K562 (cell line): ENCODE data around the gene GINS3. TPM values are rescaled to one million over a fixed set of nuclear protein-coding genes. Genes with fewer than 3 reads are reported as not detected.

Source experiments
- DPF2 ChIP-seq: fragments of 450-650 bp; IDR thresholded peaks from 2 replicates; pipeline ENCODE4 v1.6.1; 2016
- PML ChIP-seq: IDR thresholded peaks from 2 replicates; pipeline ENCODE4 v1.6.1; 2012; ENCODE audit warnings: low read length, inconsistent platforms
- ZNF232 ChIP-seq: sonication (generic); formaldehyde crosslinking; IDR thresholded peaks from 2 replicates; pipeline ENCODE4 v1.8.0; 2022; ENCODE audit warnings: mild to moderate bottlenecking, missing genetic modification reagents
- polyA plus RNA-seq, 8 experiments: library from polyadenylated mRNA; depleted of rRNA in 4 of 8; stranded (reverse) in 5 of 8; unstranded in 3 of 8; fragments of >200 nt; fragmentation: Nextera tagmentation in 2 of 8; fragmentation: Illumina TruSeq in 1 of 8; extraction: Ambion mirVana in 2 of 8; extraction: Trizol in 1 of 8; gene quantifications; 2 replicates each; pipeline versions ENCODE4 v1.2.1 to v1.2.3, GENCODE V29; 2011 to 2014; ENCODE audit warnings: inconsistent platforms in 1 of 8, missing spikeins in 1 of 8
- total RNA-seq, 7 experiments: library from RNA; depleted of rRNA in 6 of 7; stranded (reverse); fragments of >200 nt in 6 of 7; fragmentation: Illumina TruSeq in 2 of 7; extraction: Trizol in 2 of 7; gene quantifications; 2 replicates each; pipeline versions ENCODE4 v1.2.1 to v1.2.3, GENCODE V29; 2011 to 2021; ENCODE audit warnings: low replicate concordance in 1 of 7
- TF ChIP-seq, protein P1 (sequence below), 2 experiments: IDR thresholded peaks in 1 of 2; conservative IDR thresholded peaks in 1 of 2; 2 replicates each; pipeline ENCODE4 v1.6.1; 2016; ENCODE audit warnings: low read depth in 2 of 2, mild to moderate bottlenecking in 1 of 2, missing compliant biosample characterization in 1 of 2, missing genetic modification characterization in 1 of 2, moderate library complexity in 1 of 2
- TF ChIP-seq, protein P2 (sequence below): fragments of 450-650 bp; IDR thresholded peaks from 2 replicates; pipeline ENCODE4 v1.6.1; 2016

Gene GINS3
- total and polyA plus RNA-seq, 9 of the 15 experiments (the other 6 are each of a cell fraction or from before 2014, with no cell fraction given) = 17.8 to 31.9 (median 25.4) TPM

- TF ChIP-seq PML (no peak), ZNF232 (CRISPR knock-in tag) (no peak), DPF2 (0 out of 2 replicates have a peak, but pooled peaks have one; percentile 15)
- TF ChIP-seq, protein P1, sequence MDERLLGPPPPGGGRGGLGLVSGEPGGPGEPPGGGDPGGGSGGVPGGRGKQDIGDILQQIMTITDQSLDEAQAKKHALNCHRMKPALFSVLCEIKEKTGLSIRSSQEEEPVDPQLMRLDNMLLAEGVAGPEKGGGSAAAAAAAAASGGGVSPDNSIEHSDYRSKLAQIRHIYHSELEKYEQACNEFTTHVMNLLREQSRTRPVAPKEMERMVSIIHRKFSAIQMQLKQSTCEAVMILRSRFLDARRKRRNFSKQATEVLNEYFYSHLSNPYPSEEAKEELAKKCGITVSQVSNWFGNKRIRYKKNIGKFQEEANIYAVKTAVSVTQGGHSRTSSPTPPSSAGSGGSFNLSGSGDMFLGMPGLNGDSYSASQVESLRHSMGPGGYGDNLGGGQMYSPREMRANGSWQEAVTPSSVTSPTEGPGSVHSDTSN (CRISPR knock-in tag; IDR thresholded peaks at IDR 0.05; ENCODE audit: low read depth) = no peak
- TF ChIP-seq, protein P1 (tag; conservative IDR thresholded peaks at IDR 0.05; ENCODE audit: low read depth) = 0 out of 2 replicates have a peak, but pooled peaks have one; percentile 23
- TF ChIP-seq, protein P2, sequence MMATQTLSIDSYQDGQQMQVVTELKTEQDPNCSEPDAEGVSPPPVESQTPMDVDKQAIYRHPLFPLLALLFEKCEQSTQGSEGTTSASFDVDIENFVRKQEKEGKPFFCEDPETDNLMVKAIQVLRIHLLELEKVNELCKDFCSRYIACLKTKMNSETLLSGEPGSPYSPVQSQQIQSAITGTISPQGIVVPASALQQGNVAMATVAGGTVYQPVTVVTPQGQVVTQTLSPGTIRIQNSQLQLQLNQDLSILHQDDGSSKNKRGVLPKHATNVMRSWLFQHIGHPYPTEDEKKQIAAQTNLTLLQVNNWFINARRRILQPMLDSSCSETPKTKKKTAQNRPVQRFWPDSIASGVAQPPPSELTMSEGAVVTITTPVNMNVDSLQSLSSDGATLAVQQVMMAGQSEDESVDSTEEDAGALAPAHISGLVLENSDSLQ = peak; percentile 79
Observed at GRCh38 chr16:58418601-58419000, 26.3 kb downstream of the GINS3 start (continued).
